Left lung (tissue), 10 donors: ENCODE results near the gene ALOX12B. TPM values are rescaled to one million over a fixed set of nuclear protein-coding genes. Genes with fewer than 3 reads are reported as not detected.
"Not testable (repeated sequence)": the region's sequence is repeated elsewhere in the genome, so short reads cannot be mapped to it uniquely, and the experiment has no call there.

Source experiments
- ATAC-seq: fragments of 200-7000 bp; cut with Tn5 transposase; one replicate; pipeline ENCODE4 v1.9.1; 2020; ENCODE audit warnings: moderate library complexity
- DNase-seq, 4 donors: peaks; one replicate each; pipeline ENCODE4 v3.0.0-alpha.2; 2013 to 2020
- H3K27ac ChIP-seq, 2 donors: fragments of 200-600 bp; sonication (generic) in 1 of 2; one replicate each; pipeline versions ENCODE4 v1.5.0 to v1.8.0; 2020 to 2021
- H3K27me3 ChIP-seq, 2 donors: fragments of 200-600 bp; sonication (generic) in 1 of 2; one replicate each; pipeline versions ENCODE4 v1.5.0 to v1.8.0; 2020 to 2021
- H3K36me3 ChIP-seq, 2 donors: fragments of 200-600 bp; sonication (generic) in 1 of 2; one replicate each; pipeline versions ENCODE4 v1.5.0 to v1.8.0; 2020 to 2021
- H3K4me1 ChIP-seq, 2 donors: fragments of 200-600 bp; one replicate each; pipeline ENCODE4 v1.8.0; 2021
- H3K4me3 ChIP-seq, 2 donors: fragments of 200-600 bp; sonication (generic) in 1 of 2; one replicate each; pipeline versions ENCODE4 v1.5.0 to v1.8.0; 2020 to 2021; ENCODE audit warnings: mild to moderate bottlenecking in 1 of 2
- H3K9me3 ChIP-seq, 2 donors: fragments of 200-600 bp; sonication (generic) in 1 of 2; one replicate each; pipeline versions ENCODE4 v1.5.0 to v1.8.0; 2020 to 2021
- CTCF ChIP-seq, 2 donors: fragments of 200-600 bp; sonication (generic) in 1 of 2; IDR thresholded peaks; one replicate each; pipeline versions ENCODE4 v1.5.0 to v1.8.0; 2021; ENCODE audit warnings: antibody characterized with exemption in 2 of 2
- intact Hi-C, 2 donors: fragments of 100-400 bp; cut with DNase I; formaldehyde crosslinking; loops; one replicate each; pipeline versions ENCODE4 v1.11.2 to v1.14.2; 2022
- polyA plus RNA-seq, 6 donors: library from polyadenylated mRNA; unstranded; fragments of 120-200 nt; gene quantifications; one replicate each; pipeline ENCODE4 v1.2.1, GENCODE V29; 2013; ENCODE audit not compliant: insufficient read length in 6 of 6
- total RNA-seq, 2 donors: library from RNA; stranded (reverse); fragmentation: NEBNext Ultra II Directional; extraction: Animal tissue kit (Norgen Biotek cat#: 25700); gene quantifications; one replicate each; pipeline ENCODE4 v1.2.1, GENCODE V29; 2021
- donor health status: DM: no; HTN: yes; CAD: no.
- donor health status: DM: no; HTN: no; CAD: no.

The ALOX12B gene
- total and polyA plus RNA-seq, 8 donors: 0.20 to 0.32 (median 0.31) TPM; not detected in 3

- Histone ChIP-seq H3K27ac (no peak overlapping the region), H3K4me1 (peaks cover 5 to 10% of the 10 kb centered on the region in 2 donors), H3K9me3 (no peaks in the 10 kb centered on the region), H3K4me3 (no peak overlapping the region), H3K36me3 (no peaks in the 10 kb centered on the region), H3K27me3 (peaks cover 32 to 79% of the 10 kb centered on the region in 2 donors)
- ATAC-seq (no peak), DNase-seq (no peak)
- TF ChIP-seq CTCF (IDR thresholded peaks at IDR 0.05): no peak
- intact Hi-C loops: no loop called here
Measured at GRCh38 chr17:8110907-8111306, 23.4 kb upstream of the ALOX12B start.

DNA sequence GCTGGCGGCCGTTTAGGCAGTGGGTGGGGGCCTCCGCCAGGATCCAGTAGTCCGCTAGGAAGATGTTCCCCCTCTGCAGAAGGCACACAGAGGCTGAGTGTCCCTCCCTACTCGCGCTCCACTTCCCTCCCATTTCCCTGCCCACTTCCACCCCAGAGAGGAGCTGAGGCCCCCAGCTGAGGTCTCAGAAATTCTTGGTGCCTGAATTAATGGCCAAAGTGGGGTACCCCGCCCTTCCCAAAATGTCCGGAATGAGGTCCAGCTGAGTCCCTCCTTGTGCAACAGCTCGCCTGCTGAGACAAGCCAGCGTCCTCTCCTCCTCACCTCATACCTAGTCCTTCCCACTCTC, 22.9 kb upstream of the ALOX12B start:
- Histone ChIP-seq H3K27ac (no peak overlapping the region), H3K4me1 (peaks cover 5 to 10% of the 10 kb centered on the region in 2 donors), H3K9me3 (no peaks in the 10 kb centered on the region), H3K36me3 (no peaks in the 10 kb centered on the region), H3K27me3 (peaks cover 27 to 75% of the 10 kb centered on the region in 2 donors), H3K4me3 (no peak overlapping the region)
- intact Hi-C loops: no loop called here
- no peak for DNase-seq
- TF ChIP-seq CTCF (IDR thresholded peaks at IDR 0.05): no peak
- ATAC-seq: no peak

- Histone ChIP-seq H3K27me3 (peaks cover 24 to 69% of the 10 kb centered on the region in 2 donors), H3K4me1 (peaks cover 5 to 10% of the 10 kb centered on the region in 2 donors), H3K27ac (no peak overlapping the region), H3K36me3 (no peaks in the 10 kb centered on the region), H3K4me3 (peak overlapping the region in 1 of 2 donors; percentile 30), H3K9me3 (no peaks in the 10 kb centered on the region)
- ATAC-seq: peak; percentile 98
- peak; percentile 82 to 88 for TF ChIP-seq CTCF (IDR thresholded peaks at IDR 0.05)
- peak in 3 of 4 donors; percentile 62 to 93 (median 65) for DNase-seq
- intact Hi-C loops: no loop called here
Measured at GRCh38 chr17:8109661-8110455, 22.3 kb upstream of the ALOX12B start.

- peaks cover 5 to 10% of the 10 kb centered on the region in 2 donors for H3K4me1 ChIP-seq
- TF ChIP-seq CTCF (IDR thresholded peaks at IDR 0.05): no peak
- no peak overlapping the region for H3K4me3 ChIP-seq
- H3K9me3 ChIP-seq: no peaks in the 10 kb centered on the region
- peaks cover 18 to 62% of the 10 kb centered on the region in 2 donors for H3K27me3 ChIP-seq
- H3K36me3 ChIP-seq: no peaks in the 10 kb centered on the region
- no peak overlapping the region for H3K27ac ChIP-seq
- intact Hi-C loops: no loop called here
- DNase-seq (no peak), ATAC-seq (no peak)
Measured at GRCh38 chr17:8108972-8109660, 21.6 kb upstream of the ALOX12B start.

- intact Hi-C loops, DNase-seq: not testable (repeated sequence)
Measured at GRCh38 chr17:8106980-8107379, 19.5 kb upstream of the ALOX12B start.

More at GRCh38 chr17:8106980-8107379, 19.5 kb upstream of the ALOX12B start:
- H3K27me3 ChIP-seq: peaks cover 9 to 40% of the 10 kb centered on the region in 2 donors
- not testable (repeated sequence) for H3K9me3 ChIP-seq, H3K4me1 ChIP-seq, H3K4me3 ChIP-seq, H3K36me3 ChIP-seq, ATAC-seq, H3K27ac ChIP-seq
